Fibroblast of lung (primary cell): ENCODE measurements around the gene AP3D1. TPM values are rescaled to one million over a fixed set of nuclear protein-coding genes. Genes with fewer than 3 reads are reported as not detected.

ENCODE experiments used
- DNase-seq, 2 donors: peaks; one replicate each; pipeline versions ENCODE4 v3.0.0 to v3.0.0-alpha.2; 2010; ENCODE audit warnings: low read depth in 2 of 2
- H2AFZ ChIP-seq: 2 replicates; pipeline ENCODE4 v1.5.1; 2012; ENCODE audit warnings: low read length, control low read depth, inconsistent platforms
- H3K27ac ChIP-seq: 2 replicates; pipeline ENCODE4 v1.5.1; 2011; ENCODE audit warnings: low read length, control low read depth; ENCODE audit not compliant: insufficient read depth
- H3K27me3 ChIP-seq: 2 replicates; pipeline ENCODE4 v1.5.1; 2011; ENCODE audit warnings: mild to moderate bottlenecking, low read length; ENCODE audit not compliant: control insufficient read depth, insufficient read depth
- H3K36me3 ChIP-seq: 2 replicates; pipeline ENCODE4 v1.5.1; 2011; ENCODE audit warnings: low read length; ENCODE audit not compliant: control insufficient read depth, insufficient read depth
- H3K4me1 ChIP-seq: 2 replicates; pipeline ENCODE4 v1.5.1; 2011; ENCODE audit warnings: low read length; ENCODE audit not compliant: control insufficient read depth, insufficient read depth; ENCODE audit errors: extremely low read depth
- H3K4me2 ChIP-seq: 2 replicates; pipeline ENCODE4 v1.5.1; 2011; ENCODE audit warnings: low read length, control low read depth; ENCODE audit not compliant: insufficient read depth; ENCODE audit errors: extremely low read depth
- H3K4me3 ChIP-seq, 4 experiments: fragments of 200-600 bp in 1 of 4; sonication (generic) in 1 of 4; replicated peaks in 1 of 4; 2 replicates each; pipeline ENCODE4 v1.5.1; 2011 to 2016; ENCODE audit warnings: low read length in 4 of 4, low read depth in 3 of 4, mild to moderate bottlenecking in 3 of 4, control low read depth in 2 of 4, inconsistent platforms in 1 of 4, mixed read lengths in 1 of 4; ENCODE audit not compliant: insufficient read depth in 1 of 4; ENCODE audit errors: control extremely low read depth in 1 of 4
- H3K79me2 ChIP-seq: 2 replicates; pipeline ENCODE4 v1.5.1; 2012; ENCODE audit warnings: mild to moderate bottlenecking, low read length, inconsistent platforms; ENCODE audit not compliant: control insufficient read depth, insufficient read depth
- H3K9ac ChIP-seq: 2 replicates; pipeline ENCODE4 v1.5.1; 2011; ENCODE audit warnings: mild to moderate bottlenecking, low read length, control low read depth; ENCODE audit not compliant: insufficient read depth
- H3K9me3 ChIP-seq: 2 replicates; pipeline ENCODE4 v1.5.1; 2012; ENCODE audit warnings: low read depth, low read length; ENCODE audit not compliant: control insufficient read depth, insufficient read depth
- H4K20me1 ChIP-seq: 2 replicates; pipeline ENCODE4 v1.5.1; 2011; ENCODE audit warnings: low read length; ENCODE audit not compliant: control insufficient read depth, insufficient read depth; ENCODE audit errors: extremely low read depth
- EZH2 ChIP-seq: IDR thresholded peaks from 2 replicates; pipeline ENCODE4 v1.5.1; 2012; ENCODE audit warnings: low read length, control low read depth, mild to moderate bottlenecking; ENCODE audit errors: missing control alignments
- polyA plus RNA-seq, 2 donors: library from polyadenylated mRNA; depleted of rRNA in 1 of 2; stranded (reverse) in 1 of 2; unstranded in 1 of 2; fragments of >200 nt; gene quantifications; 2 replicates each; pipeline ENCODE4 v1.2.1, GENCODE V29; 2011 to 2012; ENCODE audit warnings: missing spikeins in 1 of 2
- total RNA-seq: library from RNA; depleted of rRNA; stranded (reverse); fragments of >200 nt; gene quantifications from 2 replicates; pipeline ENCODE4 v1.2.1, GENCODE V29; 2014
- TF ChIP-seq, protein P1 (sequence below), 2 donors: IDR thresholded peaks in 1 of 2; conservative IDR thresholded peaks in 1 of 2; 1 replicate in 1 of 2; 2 replicates in 1 of 2; pipeline ENCODE4 v1.5.1; 2011 to 2012; ENCODE audit warnings: low read length in 2 of 2, control low read depth in 1 of 2, inconsistent platforms in 1 of 2, low read depth in 1 of 2, mild to moderate bottlenecking in 1 of 2

The AP3D1 gene
- total and polyA plus RNA-seq, 2 donors (not counting 1 experiment from before 2014, with no cell fraction given): 68.0 to 99.9 TPM

DNA sequence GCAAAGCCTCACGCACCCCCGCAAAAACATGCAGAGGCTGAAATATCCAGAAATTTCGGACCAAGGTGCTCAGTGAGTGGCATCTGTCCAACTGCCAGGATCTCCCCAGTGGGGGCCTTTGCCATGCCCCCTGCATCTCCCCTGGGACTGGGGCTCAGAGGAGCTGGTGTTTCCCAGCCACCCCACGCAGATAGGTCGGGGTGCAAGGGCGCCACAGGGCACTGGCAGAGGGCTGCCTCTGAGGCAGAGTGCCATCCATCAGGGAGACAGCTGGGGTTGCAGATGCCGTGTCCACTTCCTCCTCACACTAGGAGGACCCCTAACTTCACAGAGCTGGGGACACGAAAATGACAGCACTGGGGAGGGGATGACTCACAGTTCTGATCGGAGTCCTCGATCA lies 28.4 kb downstream of the AP3D1 start:
- Histone ChIP-seq H3K4me2 (no peak overlapping the region), H3K4me3 (no peak overlapping the region), H3K4me1 (no peaks in the 10 kb centered on the region), H3K9me3 (no peaks in the 10 kb centered on the region), H3K36me3 (peaks cover 50% of the 10 kb centered on the region), H3K79me2 (peaks cover 2% of the 10 kb centered on the region), H4K20me1 (no peaks in the 10 kb centered on the region), H3K27me3 (no peaks in the 10 kb centered on the region), H3K9ac (no peak overlapping the region), H2AFZ (no peak overlapping the region), H3K27ac (no peak overlapping the region)
- no peak for TF ChIP-seq EZH2
- TF ChIP-seq, protein P1, sequence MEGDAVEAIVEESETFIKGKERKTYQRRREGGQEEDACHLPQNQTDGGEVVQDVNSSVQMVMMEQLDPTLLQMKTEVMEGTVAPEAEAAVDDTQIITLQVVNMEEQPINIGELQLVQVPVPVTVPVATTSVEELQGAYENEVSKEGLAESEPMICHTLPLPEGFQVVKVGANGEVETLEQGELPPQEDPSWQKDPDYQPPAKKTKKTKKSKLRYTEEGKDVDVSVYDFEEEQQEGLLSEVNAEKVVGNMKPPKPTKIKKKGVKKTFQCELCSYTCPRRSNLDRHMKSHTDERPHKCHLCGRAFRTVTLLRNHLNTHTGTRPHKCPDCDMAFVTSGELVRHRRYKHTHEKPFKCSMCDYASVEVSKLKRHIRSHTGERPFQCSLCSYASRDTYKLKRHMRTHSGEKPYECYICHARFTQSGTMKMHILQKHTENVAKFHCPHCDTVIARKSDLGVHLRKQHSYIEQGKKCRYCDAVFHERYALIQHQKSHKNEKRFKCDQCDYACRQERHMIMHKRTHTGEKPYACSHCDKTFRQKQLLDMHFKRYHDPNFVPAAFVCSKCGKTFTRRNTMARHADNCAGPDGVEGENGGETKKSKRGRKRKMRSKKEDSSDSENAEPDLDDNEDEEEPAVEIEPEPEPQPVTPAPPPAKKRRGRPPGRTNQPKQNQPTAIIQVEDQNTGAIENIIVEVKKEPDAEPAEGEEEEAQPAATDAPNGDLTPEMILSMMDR (conservative IDR thresholded peaks at IDR 0.05 in 1 of 2, IDR thresholded peaks at IDR 0.05 in 1 of 2; ENCODE audit: low read depth in 1 of 2, low read length in 2 of 2): no peak
- no peak for DNase-seq

DNA sequence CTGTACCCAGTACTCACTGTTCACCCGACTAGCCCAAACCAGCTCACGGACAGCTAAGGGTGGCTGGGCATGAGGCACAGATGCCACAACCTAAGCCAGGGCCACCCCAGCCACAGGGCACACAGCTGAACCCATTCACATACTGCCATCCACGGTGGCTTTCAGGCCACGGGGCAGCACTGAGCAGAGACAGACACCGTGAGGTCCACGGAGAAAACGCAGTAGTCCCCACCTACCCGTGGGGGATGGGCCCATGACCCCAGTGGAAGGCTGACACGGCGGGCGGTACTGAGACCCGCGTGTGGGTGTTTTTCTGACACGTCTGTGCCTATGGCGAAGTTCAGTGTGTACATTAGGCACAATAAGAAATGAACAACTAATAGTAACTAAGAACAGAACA lies 29.1 kb downstream of the AP3D1 start:
- no peak for TF ChIP-seq EZH2
- TF ChIP-seq, protein P1 (conservative IDR thresholded peaks at IDR 0.05 in 1 of 2, IDR thresholded peaks at IDR 0.05 in 1 of 2; ENCODE audit: low read depth in 1 of 2, low read length in 2 of 2): no peak

DNA sequence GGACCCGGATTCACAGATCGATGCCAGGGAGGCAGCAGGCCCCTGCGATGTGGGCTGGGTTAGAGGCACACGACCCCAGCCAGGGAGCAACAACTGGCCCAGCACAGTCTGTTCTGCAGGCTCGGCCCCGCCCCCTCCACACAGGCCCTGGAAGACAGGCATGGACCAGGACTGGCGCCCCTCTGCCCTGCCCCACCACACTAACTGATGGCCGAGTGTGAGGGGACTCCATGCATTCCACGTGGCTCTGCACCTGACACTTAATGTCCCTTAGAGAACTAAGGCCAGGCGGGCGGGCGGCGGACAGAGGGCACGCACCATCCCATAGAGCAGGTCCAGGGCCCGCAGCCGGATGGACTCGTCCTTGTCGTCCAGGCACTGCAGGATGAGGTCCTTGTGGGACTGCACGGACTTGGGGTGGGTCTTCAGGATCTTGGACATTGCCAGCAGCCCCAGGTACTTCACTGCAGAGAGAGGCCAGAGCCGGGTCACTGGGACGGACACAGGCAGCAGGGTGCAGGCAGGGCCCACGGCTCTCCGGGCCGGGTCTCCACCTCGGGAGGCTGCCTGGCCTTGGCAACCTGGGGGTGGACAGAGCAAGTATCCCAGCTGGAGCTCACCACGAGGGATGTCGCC lies 29.8 kb downstream of the AP3D1 start:
- Histone ChIP-seq H3K4me3 (no peak overlapping the region), H3K9ac (no peak overlapping the region), H2AFZ (no peak overlapping the region), H3K4me1 (no peaks in the 10 kb centered on the region), H4K20me1 (no peaks in the 10 kb centered on the region), H3K4me2 (no peak overlapping the region), H3K79me2 (no peaks in the 10 kb centered on the region), H3K27me3 (no peaks in the 10 kb centered on the region), H3K9me3 (no peaks in the 10 kb centered on the region), H3K27ac (no peak overlapping the region), H3K36me3 (peaks cover 53% of the 10 kb centered on the region)
- TF ChIP-seq EZH2: no peak
- TF ChIP-seq, protein P1 (conservative IDR thresholded peaks at IDR 0.05 in 1 of 2, IDR thresholded peaks at IDR 0.05 in 1 of 2; ENCODE audit: low read depth in 1 of 2, low read length in 2 of 2): no peak
- no peak for DNase-seq

More for the DNA sequence above, 29.1 kb downstream of the AP3D1 start:
- no peaks in the 10 kb centered on the region for H3K27me3 ChIP-seq
- no peaks in the 10 kb centered on the region for H3K79me2 ChIP-seq
- no peak overlapping the region for H3K27ac ChIP-seq
- no peak overlapping the region for H3K4me3 ChIP-seq
- DNase-seq: no peak
- no peak overlapping the region for H3K9ac ChIP-seq
- no peaks in the 10 kb centered on the region for H3K4me1 ChIP-seq
- H2AFZ ChIP-seq: no peak overlapping the region
- no peak overlapping the region for H3K4me2 ChIP-seq
- H4K20me1 ChIP-seq: no peaks in the 10 kb centered on the region
- peaks cover 54% of the 10 kb centered on the region for H3K36me3 ChIP-seq
- H3K9me3 ChIP-seq: no peaks in the 10 kb centered on the region
